Mesenchymal stem cell (in vitro differentiated cells and primary cell): ENCODE data around the gene TNS2.

Experiments used
- DNase-seq: peaks from one replicate; pipeline ENCODE4 v3.0.0-alpha.2; 2013
- H2AFZ ChIP-seq: one replicate; pipeline ENCODE4 v1.6.1; 2013; ENCODE audit warnings: low read depth, mild to moderate bottlenecking, control low read depth, inconsistent platforms, low read length, moderate library complexity
- H2AK5ac ChIP-seq: 2 replicates; pipeline ENCODE4 v1.6.1; 2013; ENCODE audit warnings: low read length, moderate library complexity, mild to moderate bottlenecking, inconsistent platforms; ENCODE audit not compliant: severe bottlenecking
- H2BK120ac ChIP-seq: one replicate; pipeline ENCODE4 v1.6.1; 2013; ENCODE audit warnings: low read depth, mild to moderate bottlenecking, inconsistent platforms, low read length, moderate library complexity
- H2BK12ac ChIP-seq, 2 experiments: one replicate each; pipeline ENCODE4 v1.6.1; 2013; ENCODE audit warnings: inconsistent platforms in 2 of 2, low read length in 2 of 2, mild to moderate bottlenecking in 2 of 2, moderate library complexity in 2 of 2, control low read depth in 1 of 2
- H2BK15ac ChIP-seq: one replicate; pipeline ENCODE4 v1.6.1; 2013; ENCODE audit warnings: mild to moderate bottlenecking, low read depth, inconsistent platforms; ENCODE audit not compliant: poor library complexity, severe bottlenecking
- H2BK5ac ChIP-seq: 2 replicates; pipeline ENCODE4 v1.6.1; 2013; ENCODE audit warnings: low read depth, mild to moderate bottlenecking, low read length, control low read depth, inconsistent platforms; ENCODE audit not compliant: poor library complexity, severe bottlenecking
- H3K14ac ChIP-seq, 2 experiments: one replicate each; pipeline ENCODE4 v1.6.1; 2013; ENCODE audit warnings: inconsistent platforms in 2 of 2, low read length in 2 of 2, control low read depth in 1 of 2, mild to moderate bottlenecking in 1 of 2, moderate library complexity in 1 of 2
- H3K18ac ChIP-seq, 2 experiments: one replicate each; pipeline ENCODE4 v1.6.1; 2013; ENCODE audit warnings: inconsistent platforms in 2 of 2, low read length in 2 of 2, control low read depth in 1 of 2, low read depth in 1 of 2, mild to moderate bottlenecking in 1 of 2
- H3K23ac ChIP-seq, 2 experiments: one replicate each; pipeline ENCODE4 v1.6.1; 2013; ENCODE audit warnings: inconsistent platforms in 2 of 2, low read length in 2 of 2, mild to moderate bottlenecking in 2 of 2, moderate library complexity in 2 of 2, control low read depth in 1 of 2
- H3K27ac ChIP-seq: 2 replicates; pipeline ENCODE4 v1.5.1; 2013; ENCODE audit warnings: mild to moderate bottlenecking, moderate library complexity, low read length, control low read depth, inconsistent platforms; ENCODE audit not compliant: poor library complexity, severe bottlenecking
- H3K27me3 ChIP-seq, 2 experiments: 2 replicates each; pipeline versions ENCODE4 v1.6.1 to v1.7.0; 2013; ENCODE audit warnings: low read length in 2 of 2, mild to moderate bottlenecking in 2 of 2, moderate library complexity in 2 of 2, control low read depth in 1 of 2, inconsistent platforms in 1 of 2; ENCODE audit not compliant: control insufficient read depth in 1 of 2, insufficient read depth in 1 of 2
- H3K36me3 ChIP-seq, 2 experiments: 2 replicates each; pipeline versions ENCODE4 v1.6.1 to v1.7.0; 2013; ENCODE audit warnings: low read length in 2 of 2, control low read depth in 1 of 2, inconsistent platforms in 1 of 2, low read depth in 1 of 2, mild to moderate bottlenecking in 1 of 2; ENCODE audit not compliant: insufficient read depth in 2 of 2, control insufficient read depth in 1 of 2
- H3K4ac ChIP-seq, 2 experiments: one replicate each; pipeline ENCODE4 v1.6.1; 2013; ENCODE audit warnings: inconsistent platforms in 2 of 2, low read length in 2 of 2, mild to moderate bottlenecking in 2 of 2, moderate library complexity in 2 of 2, control low read depth in 1 of 2, low read depth in 1 of 2
- H3K4me1 ChIP-seq: 2 replicates; pipeline ENCODE4 v1.6.1; 2013; ENCODE audit warnings: low read depth, low read length, control low read depth; ENCODE audit not compliant: control insufficient read depth, insufficient read depth
- H3K4me2 ChIP-seq: 2 replicates; pipeline ENCODE4 v1.6.1; 2013; ENCODE audit warnings: low read length, mild to moderate bottlenecking, inconsistent platforms; ENCODE audit not compliant: poor library complexity, severe bottlenecking
- H3K4me3 ChIP-seq, 2 experiments: 2 replicates each; pipeline versions ENCODE4 v1.5.1 to v1.7.0; 2013; ENCODE audit warnings: low read length in 2 of 2, mild to moderate bottlenecking in 2 of 2, control low read depth in 1 of 2, low read depth in 1 of 2; ENCODE audit not compliant: insufficient read depth in 1 of 2
- H3K79me1 ChIP-seq: replicated peaks from 2 replicates; pipeline ENCODE4 v1.6.1; 2013; ENCODE audit warnings: mild to moderate bottlenecking, control low read depth, low read length, inconsistent platforms; ENCODE audit not compliant: poor library complexity, severe bottlenecking
- H3K9ac ChIP-seq: 2 replicates; pipeline ENCODE4 v1.7.0; 2013; ENCODE audit warnings: mild to moderate bottlenecking, low read length, moderate library complexity
- H3K9me3 ChIP-seq: 2 replicates; pipeline ENCODE4 v1.7.0; 2013; ENCODE audit warnings: mild to moderate bottlenecking, low read length; ENCODE audit not compliant: control insufficient read depth
- H4K8ac ChIP-seq: one replicate; pipeline ENCODE4 v1.6.1; 2013; ENCODE audit warnings: inconsistent platforms, mild to moderate bottlenecking, low read length, moderate library complexity
- H4K91ac ChIP-seq: one replicate; pipeline ENCODE4 v1.6.1; 2013; ENCODE audit warnings: mild to moderate bottlenecking, low read length, inconsistent platforms
- WGBS: methylation state at CpG from one replicate; pipeline ENCODE4 v1.1.7; 2013; ENCODE audit warnings: mixed read lengths; 5-methylcytosine and 5-hydroxymethylcytosine counted together

TNS2 gene

GRCh38 chr12:53069621-53070410, 20.0 kb downstream of the TNS2 start:
- Histone ChIP-seq H3K9me3 (no peaks in the 10 kb centered on the region), H3K4me3 (no peak overlapping the region), H4K8ac (no peak overlapping the region), H3K4me2 (no peak overlapping the region), H2AFZ (no peak overlapping the region), H4K91ac (peak overlapping the region; percentile 34), H3K18ac (no peak overlapping the region), H3K36me3 (peaks cover 37 to 65% of the 10 kb centered on the region in 2 experiments), H3K9ac (peak overlapping the region; percentile 32), H3K23ac (no peak overlapping the region), H3K4me1 (peaks cover 24% of the 10 kb centered on the region), H3K27ac (no peak overlapping the region), H2BK12ac (no peak overlapping the region), H3K79me1 (peaks cover 18% of the 10 kb centered on the region), H2BK15ac (no peak overlapping the region), H3K4ac (no peak overlapping the region), H3K14ac (no peak overlapping the region), H2AK5ac (no peak overlapping the region), H2BK120ac (no peak overlapping the region), H2BK5ac (no peak overlapping the region), H3K27me3 (no peaks in the 10 kb centered on the region)
- WGBS: 84% methylated on average over 7 of the region's 12 CpGs
- DNase-seq: no peak

- no peak overlapping the region for H2BK5ac ChIP-seq
- WGBS: 72% methylated on average over 6 of the region's 7 CpGs
These were observed 21.1 kb downstream of the TNS2 start for GRCh38 chr12:53070877-53071492.

GRCh38 chr12:53071591-53072551, 22.0 kb downstream of the TNS2 start:
- H2AK5ac ChIP-seq: no peak overlapping the region
- H3K9ac ChIP-seq: peak overlapping the region; percentile 62
- H3K4me3 ChIP-seq: peak overlapping the region in 1 of 2 experiments; percentile 15
- peaks cover 40 to 64% of the 10 kb centered on the region in 2 experiments for H3K36me3 ChIP-seq
- peak overlapping the region in 1 of 2 experiments; percentile 63 for H3K18ac ChIP-seq
- H3K27ac ChIP-seq: no peak overlapping the region
- H2BK15ac ChIP-seq: peak overlapping the region; percentile 68
- no peak for DNase-seq
- peaks cover 28% of the 10 kb centered on the region for H3K79me1 ChIP-seq
- H3K27me3 ChIP-seq: no peaks in the 10 kb centered on the region
- no peak overlapping the region for H3K14ac ChIP-seq
- H3K4me2 ChIP-seq: no peak overlapping the region
- H3K23ac ChIP-seq: no peak overlapping the region
- H2BK12ac ChIP-seq: peak overlapping the region in 1 of 2 experiments; percentile 69
- no peak overlapping the region for H2BK120ac ChIP-seq
- 51% methylated on average over 10 of the region's 11 CpGs for WGBS
- no peak overlapping the region for H2AFZ ChIP-seq
- H3K4ac ChIP-seq: peak overlapping the region in 1 of 2 experiments; percentile 41
- H2BK5ac ChIP-seq: no peak overlapping the region
- H4K91ac ChIP-seq: no peak overlapping the region
- H3K9me3 ChIP-seq: no peaks in the 10 kb centered on the region
- peak overlapping the region; percentile 12 for H4K8ac ChIP-seq
- peaks cover 17% of the 10 kb centered on the region for H3K4me1 ChIP-seq

More at GRCh38 chr12:53070877-53071492, 21.1 kb downstream of the TNS2 start:
- Histone ChIP-seq H3K4ac (peak overlapping the region in 1 of 2 experiments; percentile 20), H3K4me3 (no peak overlapping the region), H3K4me1 (peaks cover 23% of the 10 kb centered on the region), H2AK5ac (no peak overlapping the region), H2AFZ (no peak overlapping the region), H4K91ac (peak overlapping the region; percentile 9), H3K9me3 (no peaks in the 10 kb centered on the region), H3K9ac (peak overlapping the region; percentile 62), H3K79me1 (peaks cover 27% of the 10 kb centered on the region), H4K8ac (peak overlapping the region; percentile 27), H3K23ac (no peak overlapping the region), H2BK15ac (no peak overlapping the region), H3K36me3 (peaks cover 39 to 65% of the 10 kb centered on the region in 2 experiments), H3K27me3 (no peaks in the 10 kb centered on the region), H2BK12ac (peak overlapping the region; percentile 60 to 69), H3K14ac (no peak overlapping the region), H3K4me2 (no peak overlapping the region), H3K18ac (peak overlapping the region in 1 of 2 experiments; percentile 0), H3K27ac (no peak overlapping the region), H2BK120ac (no peak overlapping the region)
- DNase-seq: no peak
